ENCODE data around the gene ALAS1.
A peak's percentile ranks its signal among the peaks of the same experiment; 100 is the strongest.

ALAS1 gene

GRCh38 chr3:52230889-52231499 lies 33.0 kb downstream of the ALAS1 start:
- no peak overlapping the region for H3K4me3 ChIP-seq (ENCODE audit: low read depth, low read length)
- TF ChIP-seq MAX (IDR thresholded peaks at IDR 0.05; ENCODE audit: low read depth, low read length) (no peak), MYC (IDR thresholded peaks at IDR 0.05; ENCODE audit: low read depth, low read length) (no peak), POLR2A (IDR thresholded peaks at IDR 0.05; ENCODE audit: extremely low read depth, insufficient read length) (no peak), CTCF (IDR thresholded peaks at IDR 0.05; ENCODE audit: low read depth, low read length) (no peak)
- no peak for DNase-seq (ENCODE audit: low read depth)

- peak; percentile 72 for DNase-seq (ENCODE audit: low read depth)
- H3K4me3 ChIP-seq (ENCODE audit: low read depth, low read length) = no peak overlapping the region
- peak; percentile 86 for TF ChIP-seq CTCF (IDR thresholded peaks at IDR 0.05; ENCODE audit: low read depth, low read length)
- TF ChIP-seq POLR2A (IDR thresholded peaks at IDR 0.05; ENCODE audit: extremely low read depth, insufficient read length) = no peak
These were observed 33.7 kb downstream of the ALAS1 start for GRCh38 chr3:52231502-52232278.

GRCh38 chr3:52232279-52233107 lies 34.5 kb downstream of the ALAS1 start:
- peak; percentile 61 for DNase-seq (ENCODE audit: low read depth)
- no peak overlapping the region for H3K4me3 ChIP-seq (ENCODE audit: low read depth, low read length)
- TF ChIP-seq MAX (IDR thresholded peaks at IDR 0.05; ENCODE audit: low read depth, low read length) = no peak
- TF ChIP-seq CTCF (IDR thresholded peaks at IDR 0.05; ENCODE audit: low read depth, low read length) = peak; percentile 25

- DNase-seq (ENCODE audit: low read depth) = no peak
- no peak overlapping the region for H3K4me3 ChIP-seq (ENCODE audit: low read depth, low read length)
- no peak for TF ChIP-seq MAX (IDR thresholded peaks at IDR 0.05; ENCODE audit: low read depth, low read length)
- TF ChIP-seq MYC (IDR thresholded peaks at IDR 0.05; ENCODE audit: low read depth, low read length) = no peak
- TF ChIP-seq CTCF (IDR thresholded peaks at IDR 0.05; ENCODE audit: low read depth, low read length) = no peak
- TF ChIP-seq POLR2A (IDR thresholded peaks at IDR 0.05; ENCODE audit: extremely low read depth, insufficient read length) = no peak
These were observed 35.2 kb downstream of the ALAS1 start for GRCh38 chr3:52233108-52233591.

- no peak overlapping the region for H3K4me3 ChIP-seq (ENCODE audit: low read depth, low read length)
- TF ChIP-seq MYC (IDR thresholded peaks at IDR 0.05; ENCODE audit: low read depth, low read length) (no peak), MAX (IDR thresholded peaks at IDR 0.05; ENCODE audit: low read depth, low read length) (no peak), CTCF (IDR thresholded peaks at IDR 0.05; ENCODE audit: low read depth, low read length) (no peak), POLR2A (IDR thresholded peaks at IDR 0.05; ENCODE audit: extremely low read depth, insufficient read length) (no peak)
- no peak for DNase-seq (ENCODE audit: low read depth)
These were observed 36.0 kb downstream of the ALAS1 start for GRCh38 chr3:52233968-52234367.
